Parathyroid adenoma (tissue), 2 donors: ENCODE results near the gene THAP9.

Experiments used
- H2AFZ ChIP-seq: fragments of 300-600 bp; sonication (generic); one replicate; pipeline ENCODE4 v1.7.0; 2017; ENCODE audit warnings: antibody characterized with exemption, mild to moderate bottlenecking
- H3K27ac ChIP-seq: fragments of 300-600 bp; sonication (generic); one replicate; pipeline ENCODE4 v1.7.0; 2017
- H3K27me3 ChIP-seq: fragments of 300-600 bp; sonication (generic); one replicate; pipeline ENCODE4 v1.7.0; 2017; ENCODE audit warnings: low read length; ENCODE audit not compliant: control insufficient read depth, insufficient read depth
- H3K36me3 ChIP-seq: fragments of 300-600 bp; sonication (generic); one replicate; pipeline ENCODE4 v1.7.0; 2017; ENCODE audit warnings: low read length; ENCODE audit not compliant: control insufficient read depth, insufficient read depth
- H3K4me1 ChIP-seq: fragments of 300-600 bp; sonication (generic); one replicate; pipeline ENCODE4 v1.7.0; 2017; ENCODE audit warnings: control low read depth
- H3K4me2 ChIP-seq: fragments of 300-600 bp; sonication (generic); one replicate; pipeline ENCODE4 v1.7.0; 2017; ENCODE audit warnings: low read length
- H3K4me3 ChIP-seq: fragments of 300-600 bp; sonication (generic); one replicate; pipeline ENCODE4 v1.7.0; 2017; ENCODE audit warnings: low read depth, low read length
- H3K79me2 ChIP-seq: fragments of 300-600 bp; sonication (generic); one replicate; pipeline ENCODE4 v1.7.0; 2017; ENCODE audit warnings: control low read depth
- H3K9ac ChIP-seq: fragments of 300-600 bp; sonication (generic); one replicate; pipeline ENCODE4 v1.7.0; 2017; ENCODE audit warnings: mild to moderate bottlenecking
- H3K9me3 ChIP-seq: fragments of 300-600 bp; sonication (generic); one replicate; pipeline ENCODE4 v1.7.0; 2017; ENCODE audit warnings: low read length; ENCODE audit not compliant: control insufficient read depth
- TF ChIP-seq, protein P1 (sequence below): fragments of 300-600 bp; sonication (generic); IDR thresholded peaks from one replicate; pipeline ENCODE4 v1.7.0; 2017; ENCODE audit warnings: antibody characterized with exemption, mild to moderate bottlenecking
- donor health status: primary hyperparathyroidism.

Gene THAP9

DNA sequence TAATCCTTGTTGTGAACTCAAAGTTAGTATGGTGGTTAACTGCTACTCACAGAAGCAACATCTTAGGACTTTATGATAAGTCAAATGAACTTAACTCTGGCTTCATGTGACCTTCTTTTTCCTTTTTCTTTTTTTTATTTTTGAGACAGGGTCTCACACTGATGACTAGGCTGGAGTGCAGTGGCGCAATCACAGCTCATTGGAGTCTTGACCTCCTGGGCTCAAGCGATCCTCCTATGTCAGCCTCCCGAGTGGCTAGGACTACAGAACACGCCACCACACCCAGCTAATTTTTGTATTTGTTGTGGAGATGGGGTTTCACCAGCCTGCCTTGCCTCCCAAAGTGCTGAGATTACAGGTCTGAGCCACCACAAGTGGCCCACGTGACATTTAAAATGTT lies 32.0 kb upstream of the THAP9 start:
- no peak overlapping the region for H3K4me3 ChIP-seq
- no peaks in the 10 kb centered on the region for H3K36me3 ChIP-seq
- H3K9me3 ChIP-seq = no peaks in the 10 kb centered on the region
- H3K4me2 ChIP-seq = no peak overlapping the region
- TF ChIP-seq, protein P1, sequence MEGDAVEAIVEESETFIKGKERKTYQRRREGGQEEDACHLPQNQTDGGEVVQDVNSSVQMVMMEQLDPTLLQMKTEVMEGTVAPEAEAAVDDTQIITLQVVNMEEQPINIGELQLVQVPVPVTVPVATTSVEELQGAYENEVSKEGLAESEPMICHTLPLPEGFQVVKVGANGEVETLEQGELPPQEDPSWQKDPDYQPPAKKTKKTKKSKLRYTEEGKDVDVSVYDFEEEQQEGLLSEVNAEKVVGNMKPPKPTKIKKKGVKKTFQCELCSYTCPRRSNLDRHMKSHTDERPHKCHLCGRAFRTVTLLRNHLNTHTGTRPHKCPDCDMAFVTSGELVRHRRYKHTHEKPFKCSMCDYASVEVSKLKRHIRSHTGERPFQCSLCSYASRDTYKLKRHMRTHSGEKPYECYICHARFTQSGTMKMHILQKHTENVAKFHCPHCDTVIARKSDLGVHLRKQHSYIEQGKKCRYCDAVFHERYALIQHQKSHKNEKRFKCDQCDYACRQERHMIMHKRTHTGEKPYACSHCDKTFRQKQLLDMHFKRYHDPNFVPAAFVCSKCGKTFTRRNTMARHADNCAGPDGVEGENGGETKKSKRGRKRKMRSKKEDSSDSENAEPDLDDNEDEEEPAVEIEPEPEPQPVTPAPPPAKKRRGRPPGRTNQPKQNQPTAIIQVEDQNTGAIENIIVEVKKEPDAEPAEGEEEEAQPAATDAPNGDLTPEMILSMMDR = no peak
- H3K4me1 ChIP-seq = no peaks in the 10 kb centered on the region
- no peak overlapping the region for H3K9ac ChIP-seq
- no peak overlapping the region for H3K27ac ChIP-seq
- no peak overlapping the region for H2AFZ ChIP-seq
- no peaks in the 10 kb centered on the region for H3K27me3 ChIP-seq
- peaks cover 2% of the 10 kb centered on the region for H3K79me2 ChIP-seq

DNA sequence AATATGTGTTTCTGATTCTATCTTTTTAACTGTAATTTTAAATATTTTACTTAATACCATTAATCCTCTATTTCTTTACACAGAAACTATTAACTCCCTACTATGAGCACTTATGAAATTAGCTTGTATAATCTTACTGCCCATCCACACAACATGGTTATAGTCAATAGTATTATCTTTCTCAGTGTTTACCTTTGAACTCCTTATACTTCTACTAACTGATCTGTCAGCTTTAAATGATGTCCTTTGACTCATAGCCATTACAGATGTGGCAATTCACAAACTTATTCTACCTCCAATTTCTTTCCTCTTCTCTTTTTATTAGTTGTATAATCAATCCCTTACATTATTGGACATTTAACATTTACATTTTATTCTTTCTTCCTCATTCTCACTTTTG lies 15.1 kb upstream of the THAP9 start:
- Histone ChIP-seq H3K9ac (no peak overlapping the region), H3K4me2 (no peak overlapping the region), H2AFZ (no peak overlapping the region), H3K27ac (no peak overlapping the region), H3K79me2 (peaks cover 16% of the 10 kb centered on the region), H3K4me1 (peaks cover 3% of the 10 kb centered on the region), H3K27me3 (no peaks in the 10 kb centered on the region), H3K4me3 (no peak overlapping the region), H3K36me3 (no peaks in the 10 kb centered on the region), H3K9me3 (no peaks in the 10 kb centered on the region)
- TF ChIP-seq, protein P1 = no peak

DNA sequence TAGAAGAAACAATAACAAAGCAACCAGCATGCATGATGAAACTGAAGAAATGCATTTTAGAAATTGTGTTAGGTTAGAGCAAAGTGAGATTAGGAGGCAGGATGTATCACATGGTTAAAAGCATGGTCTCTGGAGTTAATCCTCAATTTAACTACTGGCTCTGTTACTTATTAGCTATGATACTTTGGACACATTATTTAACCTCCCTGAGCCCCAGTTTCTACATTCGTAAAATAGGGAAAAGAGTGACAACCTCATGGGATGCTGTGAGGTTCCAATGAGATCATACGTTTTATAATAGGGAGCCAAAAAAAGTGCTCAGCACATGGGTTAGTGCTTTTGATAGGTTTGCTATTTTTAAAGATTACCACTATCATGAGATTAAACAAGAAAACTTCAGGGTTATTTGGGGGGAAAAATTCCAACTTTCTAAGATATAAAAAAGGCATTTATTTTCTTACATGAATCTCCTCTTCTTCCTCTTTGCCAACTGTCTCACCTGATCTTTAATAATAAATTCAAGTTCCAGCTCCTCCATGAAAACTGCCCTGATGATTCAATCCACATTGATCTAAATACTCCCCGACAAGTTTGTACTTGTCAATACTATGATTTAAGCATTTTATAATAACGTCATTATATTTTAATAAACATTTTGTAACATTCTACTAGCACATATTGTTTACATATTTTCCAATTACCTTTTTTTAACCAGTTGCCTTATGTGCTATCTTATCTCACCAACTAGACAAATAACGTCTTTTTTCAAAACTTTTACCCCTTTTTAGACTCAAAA lies 14.2 kb upstream of the THAP9 start:
- peaks cover 16% of the 10 kb centered on the region for H3K79me2 ChIP-seq
- peaks cover 3% of the 10 kb centered on the region for H3K4me1 ChIP-seq
- no peaks in the 10 kb centered on the region for H3K36me3 ChIP-seq
- no peak overlapping the region for H3K4me2 ChIP-seq
- H3K27ac ChIP-seq = no peak overlapping the region
- no peaks in the 10 kb centered on the region for H3K9me3 ChIP-seq
- H2AFZ ChIP-seq = no peak overlapping the region
- no peak overlapping the region for H3K9ac ChIP-seq
- TF ChIP-seq, protein P1 = no peak
- no peak overlapping the region for H3K4me3 ChIP-seq
- H3K27me3 ChIP-seq = no peaks in the 10 kb centered on the region

DNA sequence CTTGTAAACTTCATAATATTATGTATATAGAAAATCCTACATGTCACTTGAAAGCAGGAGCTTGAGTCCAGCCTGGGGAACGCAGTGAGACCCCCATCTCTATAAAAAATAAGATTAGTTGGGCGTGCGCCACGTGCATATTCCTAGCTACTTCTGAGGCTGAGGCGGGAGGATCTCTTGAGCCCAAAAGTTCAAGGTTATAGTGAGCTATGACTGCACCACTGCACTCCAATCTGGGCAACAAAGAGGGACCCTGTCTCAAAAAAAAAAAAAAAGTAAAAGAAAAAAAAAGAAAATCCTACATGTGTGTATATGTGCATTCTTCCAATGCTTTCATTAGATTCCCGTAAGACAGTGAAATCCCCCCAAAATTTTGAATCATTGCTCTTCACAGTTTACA lies 11.2 kb upstream of the THAP9 start:
- Histone ChIP-seq H2AFZ (no peak overlapping the region), H3K4me2 (no peak overlapping the region), H3K79me2 (peaks cover 13% of the 10 kb centered on the region), H3K4me1 (peaks cover 6% of the 10 kb centered on the region), H3K36me3 (no peaks in the 10 kb centered on the region), H3K27ac (no peak overlapping the region), H3K27me3 (no peaks in the 10 kb centered on the region), H3K9me3 (no peaks in the 10 kb centered on the region), H3K9ac (no peak overlapping the region), H3K4me3 (no peak overlapping the region)
- TF ChIP-seq, protein P1 = no peak

DNA sequence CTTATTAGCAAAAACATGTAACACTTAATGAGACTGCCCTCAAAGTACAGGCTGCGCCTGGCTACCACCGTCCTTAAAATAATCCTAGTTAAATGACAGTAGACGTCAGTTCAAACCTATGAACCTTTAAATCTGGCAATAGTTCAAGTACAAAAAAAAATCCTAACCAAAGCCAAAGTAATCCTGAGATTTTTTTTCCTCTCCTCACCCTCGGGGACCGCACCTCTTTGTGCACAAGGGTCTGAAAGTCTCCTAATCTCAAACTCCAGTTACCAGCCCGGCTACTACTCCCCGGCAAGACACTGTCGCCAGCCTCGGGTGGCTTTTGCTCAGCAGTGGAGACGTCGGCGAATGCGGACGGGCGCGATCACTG lies 10.0 kb upstream of the THAP9 start:
- H3K9me3 ChIP-seq = no peaks in the 10 kb centered on the region
- H3K4me2 ChIP-seq = peak overlapping the region; percentile 96
- H3K36me3 ChIP-seq = no peaks in the 10 kb centered on the region
- peak overlapping the region; percentile 70 for H2AFZ ChIP-seq
- H3K27ac ChIP-seq = peak overlapping the region; percentile 86
- TF ChIP-seq, protein P1 = no peak
- peak overlapping the region; percentile 16 for H3K9ac ChIP-seq
- peak overlapping the region; percentile 94 for H3K4me3 ChIP-seq
- no peaks in the 10 kb centered on the region for H3K27me3 ChIP-seq
- peaks cover 10% of the 10 kb centered on the region for H3K79me2 ChIP-seq
- peaks cover 6% of the 10 kb centered on the region for H3K4me1 ChIP-seq
